WERI-Rb-1 (cell line): Measurements from ENCODE around the gene MDP1.

Source experiments
- DNase-seq: peaks from one replicate; pipeline ENCODE4 v3.0.0-alpha.2; 2020
- H3K27ac ChIP-seq: fragments of 250-450 bp; sonication (Bioruptor Pico); 2 replicates; pipeline ENCODE4 v1.5.1; 2020; ENCODE audit warnings: mild to moderate bottlenecking, moderate library complexity
- H3K27me3 ChIP-seq: fragments of 250-450 bp; sonication (Bioruptor Pico); 2 replicates; pipeline ENCODE4 v1.5.1; 2021; ENCODE audit warnings: mild to moderate bottlenecking, low read depth, moderate library complexity; ENCODE audit not compliant: insufficient read depth, severe bottlenecking
- H3K36me3 ChIP-seq: fragments of 250-450 bp; sonication (Bioruptor Pico); 2 replicates; pipeline ENCODE4 v1.5.1; 2020; ENCODE audit warnings: mild to moderate bottlenecking, moderate library complexity
- H3K4me3 ChIP-seq: 2 replicates; pipeline ENCODE4 v1.5.1; 2011; ENCODE audit warnings: low read depth, mild to moderate bottlenecking, control low read depth, low read length
- H3K9me3 ChIP-seq: fragments of 250-450 bp; sonication (Bioruptor Pico); 2 replicates; pipeline ENCODE4 v1.5.1; 2021; ENCODE audit warnings: mild to moderate bottlenecking, moderate library complexity; ENCODE audit not compliant: severe bottlenecking
- CTCF ChIP-seq: IDR thresholded peaks from 2 replicates; pipeline ENCODE4 v1.5.1; 2011; ENCODE audit warnings: low read depth, mild to moderate bottlenecking, control low read depth, inconsistent platforms, low read length

MDP1 gene

GRCh38 chr14:24192933-24193332 lies 22.9 kb downstream of the MDP1 start:
- no peak for TF ChIP-seq CTCF
- Histone ChIP-seq H3K9me3 (no peaks in the 10 kb centered on the region), H3K36me3 (peaks cover 36% of the 10 kb centered on the region), H3K4me3 (no peak overlapping the region), H3K27me3 (no peaks in the 10 kb centered on the region), H3K27ac (no peak overlapping the region)
- no peak for DNase-seq

GRCh38 chr14:24190416-24190815 lies 25.4 kb downstream of the MDP1 start:
- DNase-seq = no peak
- no peak overlapping the region for H3K27ac ChIP-seq
- no peak for TF ChIP-seq CTCF
- no peaks in the 10 kb centered on the region for H3K27me3 ChIP-seq
- peaks cover 56% of the 10 kb centered on the region for H3K36me3 ChIP-seq
- no peaks in the 10 kb centered on the region for H3K9me3 ChIP-seq
- no peak overlapping the region for H3K4me3 ChIP-seq

- Histone ChIP-seq H3K4me3 (no peak overlapping the region), H3K36me3 (peaks cover 63% of the 10 kb centered on the region), H3K27ac (peak overlapping the region; percentile 79; the same call in 1 of the 2 replicates), H3K9me3 (no peaks in the 10 kb centered on the region), H3K27me3 (no peaks in the 10 kb centered on the region)
- TF ChIP-seq CTCF = no peak
- DNase-seq = no peak
Observed at GRCh38 chr14:24189460-24189859, 26.4 kb downstream of the MDP1 start.

GRCh38 chr14:24189059-24189375 lies 26.8 kb downstream of the MDP1 start:
- peak overlapping the region; percentile 5; the same call in 1 of the 2 replicates for H3K4me3 ChIP-seq
- no peaks in the 10 kb centered on the region for H3K27me3 ChIP-seq
- no peak for TF ChIP-seq CTCF
- no peak for DNase-seq
- no peaks in the 10 kb centered on the region for H3K9me3 ChIP-seq
- peaks cover 63% of the 10 kb centered on the region for H3K36me3 ChIP-seq
- H3K27ac ChIP-seq = peak overlapping the region; percentile 79

- H3K9me3 ChIP-seq = no peaks in the 10 kb centered on the region
- no peaks in the 10 kb centered on the region for H3K27me3 ChIP-seq
- H3K4me3 ChIP-seq = peak within 1 kb of the TSS; percentile 60
- H3K27ac ChIP-seq = peak within 1 kb of the TSS; percentile 79
- DNase-seq = peak; percentile 98
- no peak for TF ChIP-seq CTCF
- peaks cover 63% of the 10 kb centered on the region for H3K36me3 ChIP-seq
Observed at GRCh38 chr14:24188251-24189058, 27.4 kb downstream of the MDP1 start, which contains the start of gene IPO4. Gene IPO4, minus strand, starts transcription at chr14:24188816. Its CDS starts 29 bp downstream, at chr14:24188787.

GRCh38 chr14:24187539-24187915 lies 28.3 kb downstream of the MDP1 start:
- H3K9me3 ChIP-seq = no peaks in the 10 kb centered on the region
- H3K4me3 ChIP-seq = no peak overlapping the region
- H3K27ac ChIP-seq = peak overlapping the region; percentile 79; the same call in 1 of the 2 replicates
- no peak for DNase-seq
- no peak for TF ChIP-seq CTCF
- peaks cover 66% of the 10 kb centered on the region for H3K36me3 ChIP-seq
- no peaks in the 10 kb centered on the region for H3K27me3 ChIP-seq
